HEK293 (cell line): ENCODE results near the gene MPV17.

Source experiments
- ATF2 ChIP-seq: fragments of 450-650 bp; formaldehyde crosslinking; IDR thresholded peaks from 2 replicates; pipeline ENCODE4 v1.5.1; 2016; ENCODE audit warnings: missing biosample characterization, missing genetic modification characterization, low read depth
- KLF16 ChIP-seq: fragments of 450-650 bp; formaldehyde crosslinking; IDR thresholded peaks from 2 replicates; pipeline ENCODE4 v1.5.1; 2017; ENCODE audit warnings: missing biosample characterization, missing genetic modification characterization
- PBX3 ChIP-seq: sonication (generic); formaldehyde crosslinking; IDR thresholded peaks from 2 replicates; pipeline ENCODE4 v1.8.1; 2022; ENCODE audit warnings: mild to moderate bottlenecking, moderate library complexity, missing genetic modification reagents
- ZBTB1 ChIP-seq: fragments of 450-650 bp; formaldehyde crosslinking; IDR thresholded peaks from 2 replicates; pipeline ENCODE4 v1.5.1; 2016; ENCODE audit warnings: missing biosample characterization, missing genetic modification characterization
- ZNF274 ChIP-seq, 2 experiments: fragments of 200-500 bp in 1 of 2; fragments of 450-650 bp in 1 of 2; sonication (Bioruptor generic) in 1 of 2; formaldehyde crosslinking in 1 of 2; IDR thresholded peaks; 2 replicates each; pipeline versions ENCODE4 v1.5.1 to v1.6.1; 2014 to 2016; ENCODE audit warnings: borderline replicate concordance in 1 of 2, inconsistent platforms in 1 of 2, low read length in 1 of 2, missing biosample characterization in 1 of 2, missing genetic modification characterization in 1 of 2
- ZNF629 ChIP-seq: fragments of 450-650 bp; formaldehyde crosslinking; IDR thresholded peaks from 2 replicates; pipeline ENCODE4 v1.5.1; 2017; ENCODE audit warnings: missing biosample characterization, missing genetic modification characterization
- TF ChIP-seq, protein P1 (sequence below): fragments of 450-650 bp; formaldehyde crosslinking; IDR thresholded peaks from 2 replicates; pipeline ENCODE4 v1.5.1; 2016; ENCODE audit warnings: missing biosample characterization, missing genetic modification characterization

DNA sequence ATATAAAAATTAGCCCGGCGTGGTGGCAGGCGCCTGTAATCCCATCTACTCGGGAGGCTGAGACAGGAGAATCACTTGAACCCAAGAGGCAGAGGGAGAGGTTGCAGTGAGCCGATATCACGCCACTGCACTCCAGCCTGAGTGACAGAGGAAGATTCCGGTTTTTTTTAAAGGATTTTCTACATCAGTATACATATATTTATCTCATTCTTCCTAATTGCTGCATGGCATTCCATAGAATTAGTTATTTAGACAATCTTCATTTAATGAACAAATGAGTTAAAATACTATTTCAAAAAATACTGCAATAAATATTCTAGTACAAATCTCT is 31.7 kb upstream of the MPV17 start:
- TF ChIP-seq, protein P1, sequence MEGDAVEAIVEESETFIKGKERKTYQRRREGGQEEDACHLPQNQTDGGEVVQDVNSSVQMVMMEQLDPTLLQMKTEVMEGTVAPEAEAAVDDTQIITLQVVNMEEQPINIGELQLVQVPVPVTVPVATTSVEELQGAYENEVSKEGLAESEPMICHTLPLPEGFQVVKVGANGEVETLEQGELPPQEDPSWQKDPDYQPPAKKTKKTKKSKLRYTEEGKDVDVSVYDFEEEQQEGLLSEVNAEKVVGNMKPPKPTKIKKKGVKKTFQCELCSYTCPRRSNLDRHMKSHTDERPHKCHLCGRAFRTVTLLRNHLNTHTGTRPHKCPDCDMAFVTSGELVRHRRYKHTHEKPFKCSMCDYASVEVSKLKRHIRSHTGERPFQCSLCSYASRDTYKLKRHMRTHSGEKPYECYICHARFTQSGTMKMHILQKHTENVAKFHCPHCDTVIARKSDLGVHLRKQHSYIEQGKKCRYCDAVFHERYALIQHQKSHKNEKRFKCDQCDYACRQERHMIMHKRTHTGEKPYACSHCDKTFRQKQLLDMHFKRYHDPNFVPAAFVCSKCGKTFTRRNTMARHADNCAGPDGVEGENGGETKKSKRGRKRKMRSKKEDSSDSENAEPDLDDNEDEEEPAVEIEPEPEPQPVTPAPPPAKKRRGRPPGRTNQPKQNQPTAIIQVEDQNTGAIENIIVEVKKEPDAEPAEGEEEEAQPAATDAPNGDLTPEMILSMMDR (tag by site-specific recombination) = no peak
- TF ChIP-seq ZNF629 = no peak
- TF ChIP-seq KLF16 (tag by site-specific recombination) = no peak
- no peak for TF ChIP-seq ZNF274 (IDR thresholded peaks at IDR 0.05; ENCODE audit: low read length)
- no peak for TF ChIP-seq ZNF274 (tag by site-specific recombination; IDR thresholded peaks at IDR 0.05; ENCODE audit: borderline replicate concordance)
- TF ChIP-seq ZBTB1 (tag by site-specific recombination) = no peak
- TF ChIP-seq ATF2 = no peak
- no peak for TF ChIP-seq PBX3
